GM21786 (cell line): ENCODE results near the gene FOXJ1.
A peak's percentile ranks its signal among the peaks of the same experiment; 100 is the strongest.

Source experiments
- ATAC-seq: cut with Tn5 transposase; IDR thresholded peaks from one replicate; pipeline ENCODE4 v1.9.1; 2021; ENCODE audit not compliant: unreplicated experiment

FOXJ1 gene

DNA sequence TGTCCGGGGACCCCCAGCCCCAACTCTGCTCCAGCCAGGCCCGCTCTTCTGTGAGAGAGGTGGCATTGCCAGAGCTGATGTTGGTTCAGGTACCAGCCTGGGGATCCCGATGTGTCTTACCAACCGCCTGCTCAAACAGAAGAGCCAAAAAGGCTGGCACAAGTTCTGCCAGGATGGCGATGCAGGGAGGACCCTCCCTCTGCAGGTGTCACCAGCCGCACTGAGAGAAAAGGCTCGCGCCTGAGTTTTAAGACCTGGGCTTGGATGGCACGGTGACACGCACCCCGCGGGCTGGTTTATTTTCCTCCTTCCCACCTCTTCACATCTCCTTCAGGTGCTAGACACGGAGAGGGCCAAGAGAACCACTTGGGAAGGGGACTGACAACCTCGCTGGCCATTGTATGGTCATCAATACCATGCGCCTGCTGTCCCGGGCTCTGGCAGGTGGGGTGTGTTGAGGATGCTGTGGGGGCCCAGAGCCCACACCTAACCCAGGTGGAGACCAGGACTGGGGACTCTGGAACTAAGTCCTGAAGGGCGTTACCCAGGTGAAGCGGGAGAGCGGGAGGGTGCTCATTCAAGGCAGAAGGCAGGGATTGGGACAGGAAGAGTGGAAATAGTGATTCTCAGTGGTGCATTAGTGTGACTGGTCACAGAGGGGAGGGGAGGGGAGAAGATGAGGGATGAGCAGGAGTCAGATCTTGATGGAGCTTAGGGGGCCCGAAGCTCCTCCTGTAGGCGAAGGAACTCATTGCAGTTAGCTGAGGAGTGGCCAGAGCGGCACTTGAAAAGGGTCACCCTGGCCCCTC lies 16.3 kb downstream of the FOXJ1 start:
- ATAC-seq, result no peak

DNA sequence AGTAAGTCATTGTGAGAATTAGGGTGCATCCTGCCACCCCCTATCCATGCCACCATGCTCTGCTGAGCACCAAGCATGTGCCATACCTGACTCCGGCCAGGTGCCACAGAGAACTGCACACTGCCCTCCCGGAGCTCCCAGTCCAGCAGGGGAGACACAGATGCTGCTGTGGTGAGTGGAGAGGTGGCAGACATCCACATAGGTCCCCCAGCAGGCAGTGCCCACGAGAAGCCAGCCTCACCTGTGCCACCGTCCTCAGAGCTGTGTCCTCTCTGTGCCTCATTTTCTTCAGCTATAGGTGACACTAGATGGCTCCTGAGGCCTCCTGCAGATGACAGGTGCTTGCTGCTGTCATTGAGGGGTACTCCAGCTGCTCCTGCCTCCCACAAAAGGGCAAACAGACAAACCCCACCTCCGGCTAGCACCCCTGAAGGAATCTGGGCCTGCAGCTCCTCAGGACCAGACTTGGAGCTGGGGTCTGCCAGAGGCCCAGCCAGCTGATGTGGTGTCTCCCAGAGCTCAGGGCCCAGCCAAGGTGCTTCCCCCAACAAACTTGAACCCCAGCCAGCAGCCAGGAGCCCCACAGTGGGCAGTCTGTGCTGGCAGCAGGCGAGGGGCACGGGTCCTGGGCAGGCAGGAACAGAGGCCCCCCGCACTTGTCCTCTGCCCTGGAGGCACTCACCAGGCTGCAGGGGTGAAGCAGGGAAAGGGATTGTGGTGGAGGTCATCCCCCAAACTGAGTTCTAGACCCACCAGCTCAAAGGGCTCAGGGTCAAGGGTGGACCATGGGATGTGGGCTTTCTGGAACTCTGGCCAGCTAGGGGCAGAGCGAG lies 17.1 kb downstream of the FOXJ1 start:
- no peak for ATAC-seq

DNA sequence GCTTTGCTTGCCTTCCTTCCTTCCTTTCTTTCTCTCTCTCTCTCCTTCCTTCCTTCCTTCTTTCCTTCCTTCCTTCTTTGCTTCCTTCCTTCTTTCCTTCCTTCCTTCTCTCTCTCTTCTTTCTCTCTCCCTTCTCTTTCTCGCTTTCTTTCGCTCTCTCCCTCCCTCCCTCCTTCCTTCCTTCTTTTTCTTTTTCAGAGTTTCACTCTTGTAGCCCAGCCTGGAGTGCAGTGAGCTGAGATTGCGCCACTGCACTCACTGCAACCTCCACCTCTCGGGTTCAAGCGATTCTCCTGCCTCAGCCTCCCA lies 17.9 kb downstream of the FOXJ1 start:
- ATAC-seq, result no peak

DNA sequence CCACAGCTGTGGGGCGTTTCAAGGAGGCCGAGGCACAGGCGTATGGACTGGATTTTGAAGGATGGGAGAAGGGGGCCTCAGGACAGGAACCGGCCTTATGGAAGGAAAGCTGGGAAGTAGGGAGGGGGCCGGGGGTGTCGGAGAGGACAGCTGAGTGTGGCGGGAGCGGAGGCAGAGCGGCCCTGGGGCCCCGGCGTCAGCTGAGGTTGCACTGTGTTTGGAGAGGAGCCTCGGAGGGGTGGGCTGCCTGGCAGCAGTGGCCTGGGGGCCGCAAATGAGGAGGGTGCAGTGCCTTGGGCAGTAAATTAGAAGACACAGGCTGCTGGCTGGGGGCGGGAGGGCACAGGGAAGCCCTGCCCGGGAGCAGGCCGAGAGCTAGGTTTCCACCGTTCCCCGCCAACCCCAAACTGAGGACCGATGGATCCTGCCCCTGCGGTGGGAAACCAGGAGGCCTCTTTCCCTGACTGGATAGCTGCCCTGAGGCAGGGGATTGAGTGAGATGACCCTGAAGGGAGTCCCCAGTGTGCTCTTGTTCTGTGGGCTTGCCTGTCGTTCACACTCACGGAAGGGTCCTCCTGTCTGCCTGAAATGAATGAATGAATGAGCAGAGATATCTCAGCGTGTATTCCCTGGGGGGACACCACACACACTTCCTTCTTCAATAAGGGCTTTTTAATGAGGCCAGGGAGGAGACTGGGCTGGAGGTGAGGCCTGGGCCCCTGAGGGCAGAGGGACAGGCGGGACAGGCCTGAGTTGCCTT lies 18.4 kb downstream of the FOXJ1 start:
- no peak for ATAC-seq

DNA sequence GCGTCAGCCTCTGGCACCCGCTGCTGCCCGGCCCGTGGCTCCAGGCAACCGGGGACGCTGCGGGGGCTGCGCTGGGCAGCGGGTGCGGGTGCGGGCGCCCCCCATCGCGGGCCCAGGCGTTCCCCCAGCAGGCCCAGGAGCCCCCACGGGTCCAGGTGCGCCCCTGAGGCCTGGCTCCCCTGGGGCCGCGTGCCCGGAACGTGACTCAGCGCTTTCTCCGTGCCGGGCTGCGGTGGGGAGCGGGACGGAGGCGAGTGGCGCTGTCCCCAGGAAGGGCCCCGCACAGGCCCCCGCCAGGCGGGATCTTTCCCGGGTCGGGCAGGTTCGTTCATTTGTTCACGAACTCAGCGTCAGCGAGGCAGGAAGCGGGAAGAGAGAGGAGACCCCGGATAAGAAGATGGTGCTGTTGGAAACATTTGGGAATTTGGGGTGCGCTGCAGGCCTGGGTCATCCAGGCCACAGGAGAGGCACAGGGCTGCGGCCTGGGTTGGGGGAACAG lies 19.1 kb downstream of the FOXJ1 start:
- ATAC-seq, result no peak

DNA sequence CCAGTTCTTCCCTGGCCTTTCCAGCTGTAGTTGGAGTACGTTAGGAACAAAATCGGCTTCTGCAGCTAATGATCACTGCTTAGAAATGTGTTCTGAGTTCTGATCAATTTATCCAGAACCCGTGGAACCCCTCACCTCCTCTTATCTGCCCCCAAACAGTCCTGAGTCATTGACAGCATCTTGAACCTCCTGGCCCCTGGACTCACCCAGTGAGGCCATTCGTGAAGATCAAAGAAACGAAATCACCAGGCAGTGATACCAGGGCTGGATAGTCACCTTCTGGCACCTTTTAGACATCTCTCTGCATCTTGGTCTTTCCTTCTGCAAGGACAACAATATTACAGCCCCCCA lies 20.4 kb downstream of the FOXJ1 start:
- ATAC-seq, result no peak

DNA sequence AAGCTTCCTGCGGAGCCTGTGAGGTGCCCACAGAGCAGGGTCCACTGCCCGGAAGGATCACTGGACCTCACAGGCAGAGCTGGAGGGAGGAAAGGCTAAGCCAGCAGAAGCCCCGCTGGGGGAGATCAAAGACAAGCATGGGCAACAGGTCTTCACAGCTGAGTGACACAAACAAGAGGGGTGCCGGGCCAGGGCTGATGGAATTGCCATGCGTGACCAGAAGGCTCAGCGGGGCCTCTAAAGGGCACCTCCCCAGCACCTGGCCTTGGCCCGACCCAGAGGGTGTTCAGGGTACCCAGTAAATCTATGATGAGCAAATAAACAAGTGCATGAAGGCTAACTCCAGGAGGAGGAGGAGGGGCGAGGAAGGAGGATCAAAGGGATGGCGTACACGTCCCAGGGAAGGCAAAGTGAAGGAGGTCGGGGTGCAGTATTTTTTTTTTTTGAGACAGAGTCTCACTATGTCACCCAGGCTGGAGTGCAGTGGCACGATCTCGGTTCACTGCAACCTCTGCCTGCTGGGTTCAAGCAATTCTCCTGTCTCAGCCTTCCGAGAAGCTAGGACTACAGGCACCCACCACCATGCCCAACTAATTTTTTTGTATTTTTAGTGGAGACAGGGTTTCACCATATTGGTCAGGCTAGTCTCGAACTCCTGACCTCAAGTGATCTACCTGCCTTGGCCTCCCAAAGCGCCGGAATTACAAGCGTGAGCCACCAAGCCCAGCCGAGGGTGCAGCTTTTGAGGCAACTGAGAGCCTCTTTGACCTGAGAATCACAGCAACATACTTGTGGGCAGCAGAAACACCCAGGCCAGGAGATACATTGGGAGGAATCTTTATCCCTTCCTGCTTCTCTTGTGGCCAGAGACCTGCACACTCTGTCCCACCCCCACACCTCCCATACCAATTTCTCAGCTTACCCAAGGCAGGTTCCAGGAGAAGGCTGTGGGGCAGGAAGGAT lies 21.4 kb downstream of the FOXJ1 start:
- ATAC-seq, result no peak

DNA sequence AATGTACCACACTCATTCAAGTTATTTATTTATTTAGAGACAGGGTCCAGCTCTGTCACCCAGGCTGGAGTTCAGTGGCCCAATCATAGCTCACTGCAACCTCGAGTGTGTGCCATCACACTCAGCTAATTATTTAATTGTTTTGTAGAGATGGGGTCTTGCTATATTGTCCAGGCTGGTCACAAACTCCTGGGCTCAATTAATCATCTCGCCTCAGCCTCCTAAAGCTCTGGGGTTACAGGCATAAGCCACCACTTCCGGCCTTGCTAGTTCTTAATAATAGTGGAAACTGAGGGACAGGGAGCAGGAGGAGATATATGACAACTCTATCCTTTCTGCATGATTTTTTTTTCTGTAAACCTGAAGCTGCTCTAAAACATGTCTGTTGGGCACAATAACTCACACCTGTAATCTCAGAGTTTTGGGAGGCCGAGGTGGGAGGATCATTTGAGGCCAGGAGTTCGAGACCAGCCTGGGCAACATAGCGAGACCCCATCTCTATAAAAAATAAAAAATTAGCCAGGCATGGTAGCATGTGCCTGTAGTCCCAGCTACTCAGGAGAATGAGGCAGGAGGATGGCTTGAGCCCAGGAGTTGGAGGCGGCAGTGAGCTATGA lies 25.8 kb downstream of the FOXJ1 start:
- no peak for ATAC-seq

DNA sequence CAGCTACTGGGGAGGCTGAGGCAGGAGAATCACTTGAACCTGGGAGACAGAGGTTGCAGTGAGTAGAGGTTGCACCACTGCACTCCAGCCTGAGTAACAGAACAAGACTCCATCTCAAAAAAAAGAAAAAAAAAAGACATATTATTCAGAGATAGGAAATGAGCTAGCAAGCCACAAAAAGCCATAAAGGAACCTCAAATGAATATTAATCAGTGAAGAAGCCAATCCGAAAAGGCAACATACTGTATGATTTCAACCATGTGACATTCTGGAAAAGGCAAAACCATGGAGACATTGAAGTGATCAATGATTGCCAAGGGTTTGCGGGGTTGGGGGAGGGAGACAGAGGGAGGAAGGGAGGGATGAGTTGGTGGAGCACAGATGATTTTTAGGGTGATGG lies 29.1 kb downstream of the FOXJ1 start:
- ATAC-seq, result no peak

DNA sequence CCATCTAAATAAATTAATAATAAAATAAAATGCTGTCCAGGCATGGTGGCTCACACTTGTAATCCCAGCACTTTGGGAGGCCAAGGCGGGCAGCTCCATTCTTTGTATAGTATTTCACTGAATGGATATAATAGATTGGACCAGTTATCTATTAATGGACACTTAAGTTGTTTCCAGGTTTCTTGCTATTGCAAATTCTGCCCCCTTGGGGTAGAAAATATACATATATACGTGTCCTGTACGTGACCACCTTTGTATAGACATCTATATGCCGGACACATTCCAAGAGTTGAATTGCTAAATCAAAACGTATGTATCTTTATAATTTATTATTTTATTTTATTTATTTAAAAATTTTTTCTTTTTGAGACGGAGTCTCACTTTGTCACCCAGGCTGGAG lies 33.5 kb downstream of the FOXJ1 start:
- ATAC-seq, result no peak

DNA sequence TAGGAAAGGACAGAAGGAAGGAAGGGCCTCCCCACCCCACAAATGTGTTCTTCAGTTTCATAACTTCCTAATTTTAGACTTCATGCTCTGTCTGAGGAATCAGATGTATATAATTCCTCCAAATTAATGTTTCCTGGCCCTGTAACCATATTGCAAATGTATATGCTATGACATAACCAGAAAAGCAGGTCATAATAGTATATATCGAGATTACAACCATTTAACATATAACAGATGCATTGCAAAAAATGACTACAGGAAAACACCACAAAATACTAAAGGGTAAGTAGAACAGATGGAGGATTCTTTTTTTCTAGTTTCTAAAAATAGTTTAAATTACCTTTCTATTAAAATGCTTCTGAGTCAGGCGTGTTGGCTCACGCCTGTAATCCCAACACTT lies 34.3 kb downstream of the FOXJ1 start:
- no peak for ATAC-seq

DNA sequence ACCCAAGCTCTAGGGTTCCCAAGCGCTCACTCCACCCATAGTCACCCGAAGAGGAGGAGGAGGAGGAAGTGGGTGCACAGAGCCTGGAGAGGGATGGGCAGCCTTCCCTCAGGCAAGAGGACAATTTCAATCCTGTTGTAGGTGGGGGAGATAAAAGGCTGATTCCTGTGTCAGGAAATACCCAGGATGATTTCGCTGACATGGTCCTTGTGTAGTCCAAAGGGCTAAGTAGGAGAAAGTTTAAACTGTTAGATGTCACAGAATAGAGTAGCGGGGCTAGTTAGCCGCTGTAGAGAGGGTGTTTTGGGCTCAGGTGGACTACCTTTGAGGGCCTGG lies 36.2 kb downstream of the FOXJ1 start:
- no peak for ATAC-seq

DNA sequence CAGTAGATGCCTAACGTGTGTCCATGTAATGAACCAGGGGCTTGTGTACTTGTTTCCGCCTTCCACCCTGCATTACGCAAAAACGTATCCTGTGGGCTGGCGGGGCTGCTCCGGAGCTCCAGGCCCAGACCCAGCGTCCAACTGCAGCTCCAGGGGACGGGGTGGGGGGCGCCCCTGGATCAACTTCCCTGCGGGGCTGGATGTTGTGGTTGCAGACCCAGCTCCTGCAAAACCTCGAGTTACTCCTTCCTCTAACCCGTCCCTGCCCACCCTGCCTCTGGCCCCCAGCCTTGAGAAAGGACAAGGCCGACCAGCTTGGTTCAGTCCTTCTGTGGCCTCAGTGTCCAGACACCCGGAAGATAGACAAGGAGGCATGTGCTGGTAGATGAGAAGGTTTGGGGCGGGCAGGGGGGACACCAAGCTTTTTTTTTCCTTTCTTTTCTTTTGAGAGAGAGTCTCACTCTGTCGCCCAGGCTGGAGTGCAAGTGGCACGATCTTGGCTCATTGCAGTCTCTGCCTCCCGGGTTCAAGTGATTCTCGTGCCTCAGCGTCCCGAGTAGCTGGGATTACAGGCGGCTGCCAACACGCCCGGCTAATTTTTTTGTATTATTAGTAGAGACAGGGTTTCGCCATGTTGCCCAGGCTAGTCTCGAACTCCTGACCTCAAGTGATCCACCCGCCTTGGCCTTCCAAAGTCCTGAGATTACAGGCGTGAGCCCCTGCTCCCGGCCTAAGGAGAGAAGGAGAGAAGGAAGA lies 36.7 kb downstream of the FOXJ1 start:
- ATAC-seq, result no peak

DNA sequence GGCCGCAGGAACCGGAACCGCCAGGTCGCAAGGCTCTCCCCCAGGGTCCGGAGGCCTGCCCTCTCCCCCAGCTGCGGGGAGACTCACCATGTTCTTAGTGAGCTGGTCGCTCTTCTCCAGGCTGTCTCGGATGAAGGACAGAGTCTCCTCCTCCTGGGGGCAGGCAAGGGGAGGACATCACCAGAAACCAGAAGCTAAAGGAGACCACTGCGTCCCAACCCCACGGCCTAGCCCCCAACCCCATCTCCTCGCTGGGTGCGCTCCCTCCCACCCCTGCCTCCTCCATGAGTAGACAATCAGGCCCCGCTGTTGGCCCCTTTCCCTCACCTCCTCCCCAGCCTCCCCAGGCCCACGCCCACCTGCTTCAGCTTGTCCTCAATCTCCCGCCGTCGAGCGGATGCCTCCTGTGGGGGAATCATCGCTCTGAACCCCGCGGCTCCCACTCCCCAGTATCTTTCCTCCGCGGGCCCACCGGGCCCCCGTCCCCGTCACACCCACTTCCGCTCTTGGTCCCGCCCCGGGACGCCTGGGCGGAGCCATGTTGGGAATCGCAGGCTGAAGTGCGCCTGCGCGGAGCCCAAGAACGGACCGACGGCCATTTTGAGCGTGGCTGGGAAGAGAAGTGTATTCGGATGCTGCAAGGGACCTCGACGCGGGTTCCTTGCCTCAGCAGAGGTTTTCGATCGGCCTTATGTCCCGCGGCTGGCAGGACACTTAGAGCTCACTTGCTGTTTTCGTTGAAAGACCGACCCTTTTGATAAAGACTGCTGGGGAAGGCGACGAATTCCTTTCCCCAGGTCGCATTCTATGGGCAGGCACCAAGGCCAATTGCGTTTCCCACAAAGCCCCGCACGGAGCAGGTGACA lies 37.5 kb downstream of the FOXJ1 start, which contains the start of gene EXOC7:
Gene EXOC7, minus strand, starts transcription at position 514 of the 866 bp plus-strand sequence. Its CDS starts 95 bp downstream, at position 419.
- ATAC-seq, result peak; percentile 80

DNA sequence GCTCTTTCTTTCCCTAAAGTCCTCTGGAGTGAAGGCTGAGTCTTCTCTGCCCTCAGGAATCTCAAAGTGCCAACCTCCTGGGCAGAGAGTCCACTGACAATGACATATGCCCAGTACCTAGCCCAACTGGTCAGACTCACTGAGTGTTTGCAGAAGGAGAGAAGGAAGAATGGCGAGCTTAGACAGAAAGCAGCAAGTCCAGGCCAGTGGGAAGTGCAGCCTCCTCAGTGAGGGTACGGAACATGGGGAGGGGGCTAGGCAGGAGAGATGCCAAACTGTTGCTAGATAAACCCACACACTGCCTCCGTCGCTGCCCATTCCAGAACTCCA lies 38.1 kb downstream of the FOXJ1 start:
- ATAC-seq, result no peak

DNA sequence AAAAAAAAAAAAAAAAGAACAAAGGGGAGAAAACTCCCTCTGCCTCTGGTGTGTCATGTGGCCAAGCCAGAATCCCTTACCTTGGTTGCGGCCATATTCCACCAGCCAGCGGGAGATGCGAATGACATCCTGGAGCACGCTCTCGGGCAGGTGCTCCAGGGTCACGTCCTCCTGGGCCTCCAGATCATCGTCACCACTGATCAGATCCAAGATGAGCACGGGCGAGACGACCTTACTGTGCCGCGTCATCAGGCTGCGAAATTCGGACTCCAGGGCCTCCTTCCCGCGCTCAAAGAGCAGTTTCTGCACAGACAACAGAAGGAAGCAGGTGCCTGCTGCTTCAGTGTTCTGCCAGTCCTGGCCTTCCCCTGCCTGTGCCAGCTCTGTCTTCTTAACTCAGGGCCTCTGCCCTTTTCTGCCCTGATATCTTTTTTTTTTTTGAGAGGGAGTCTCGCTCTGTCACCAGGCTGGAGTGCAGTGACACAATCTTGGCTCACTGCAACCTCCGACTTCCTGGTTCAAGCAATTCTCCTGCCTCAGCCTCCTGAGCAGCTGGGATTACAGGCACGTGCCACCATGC lies 43.2 kb downstream of the FOXJ1 start:
- ATAC-seq, result no peak

DNA sequence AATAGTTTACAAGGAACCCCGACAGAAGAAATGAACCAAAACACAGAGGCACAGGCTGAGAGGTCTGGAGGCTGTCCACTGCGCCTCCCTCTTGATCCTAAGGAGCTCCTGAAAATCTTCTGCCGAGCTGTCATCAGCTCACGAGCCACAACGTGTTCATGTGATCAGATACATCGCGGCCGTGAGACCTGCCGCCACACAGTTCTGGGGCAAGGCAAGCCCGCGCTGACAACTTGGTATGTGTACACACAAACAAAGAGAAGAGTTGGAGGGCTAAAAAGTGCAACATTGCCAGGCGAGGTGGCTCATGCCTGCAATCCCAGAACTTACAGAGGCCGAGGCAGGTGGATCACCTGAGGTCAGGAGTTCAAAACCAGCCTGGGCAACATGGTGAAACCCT lies 45.1 kb downstream of the FOXJ1 start:
- ATAC-seq, result no peak

DNA sequence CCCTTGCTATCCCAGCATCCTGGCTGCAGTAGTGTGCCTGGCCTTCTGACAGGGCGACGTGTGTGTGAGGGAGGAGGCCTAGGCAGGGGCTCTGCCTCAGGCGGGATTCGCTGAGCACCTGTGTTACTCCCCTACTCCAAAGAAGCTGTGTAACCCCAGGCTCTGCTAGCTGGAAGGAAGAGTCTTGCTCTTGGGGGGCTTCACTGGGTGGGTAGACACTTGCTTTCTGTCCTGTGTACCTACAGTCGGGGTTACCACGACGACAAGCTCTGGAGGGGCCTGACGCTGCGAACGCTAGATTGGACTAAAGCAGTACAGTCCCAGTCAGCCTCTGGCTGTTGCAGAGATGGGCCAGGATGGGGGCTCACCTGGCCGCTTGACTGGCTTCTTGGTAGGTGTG lies 47.0 kb downstream of the FOXJ1 start:
- ATAC-seq, result no peak
